Calu3 (cell line): Measurements from ENCODE around the gene JAKMIP3. TPM values are rescaled to one million over a fixed set of nuclear protein-coding genes. Genes with fewer than 3 reads are reported as not detected.

Source experiments
- BruUV-seq: library from RNA; stranded (reverse); fragments of 400-500 nt; replicated peaks from 2 replicates; lab custom pipeline; 2021; lab: Mats Ljungman, UMichigan
- CTCF ChIA-PET: fragments of 300-600 bp; sonication (Branson Sonifier 250); formaldehyde crosslinking; loops from one replicate; lab custom pipeline; 2022; ENCODE audit warnings: antibody characterized with exemption; lab: Charles Lee
- DNase-seq: peaks from one replicate; pipeline ENCODE4 v3.0.0; 2022
- H3K27ac Mint-ChIP-seq: one replicate; pipeline ENCODE4 v1.8.0; 2022; ENCODE audit warnings: mixed read lengths; ENCODE audit not compliant: unreplicated experiment
- H3K27me3 Mint-ChIP-seq: one replicate; pipeline ENCODE4 v1.8.0; 2022; ENCODE audit warnings: mixed read lengths; ENCODE audit not compliant: unreplicated experiment
- H3K36me3 Mint-ChIP-seq: one replicate; pipeline ENCODE4 v1.8.0; 2022; ENCODE audit warnings: mild to moderate bottlenecking, moderate library complexity, mixed read lengths; ENCODE audit not compliant: insufficient read depth, unreplicated experiment
- H3K4me1 Mint-ChIP-seq: one replicate; pipeline ENCODE4 v1.8.0; 2022; ENCODE audit warnings: mild to moderate bottlenecking, low read depth, mixed read lengths; ENCODE audit not compliant: unreplicated experiment
- H3K4me3 Mint-ChIP-seq: one replicate; pipeline ENCODE4 v1.8.0; 2022; ENCODE audit warnings: mild to moderate bottlenecking, low read depth, moderate library complexity, mixed read lengths; ENCODE audit not compliant: unreplicated experiment
- H3K9me3 Mint-ChIP-seq: one replicate; pipeline ENCODE4 v1.8.0; 2022; ENCODE audit warnings: low read depth, mixed read lengths; ENCODE audit not compliant: unreplicated experiment
- intact Hi-C: fragments of 100-400 bp; cut with micrococcal nuclease; formaldehyde crosslinking; loops from one replicate; pipeline ENCODE4 v1.10.0; 2022; ENCODE audit not compliant: unreplicated experiment
- total RNA-seq: library from RNA; stranded (reverse); gene quantifications from 2 replicates; pipeline ENCODE4 v1.2.3, GENCODE V29; 2022
- TF ChIP-seq, protein P1 (sequence below): fragments of 200-600 bp; IDR thresholded peaks from one replicate; pipeline ENCODE4 v1.8.0; 2022; ENCODE audit warnings: antibody characterized with exemption; ENCODE audit not compliant: unreplicated experiment

Gene JAKMIP3
- total RNA-seq, 1 experiment from 2014 or later, result 0.05 TPM

DNA sequence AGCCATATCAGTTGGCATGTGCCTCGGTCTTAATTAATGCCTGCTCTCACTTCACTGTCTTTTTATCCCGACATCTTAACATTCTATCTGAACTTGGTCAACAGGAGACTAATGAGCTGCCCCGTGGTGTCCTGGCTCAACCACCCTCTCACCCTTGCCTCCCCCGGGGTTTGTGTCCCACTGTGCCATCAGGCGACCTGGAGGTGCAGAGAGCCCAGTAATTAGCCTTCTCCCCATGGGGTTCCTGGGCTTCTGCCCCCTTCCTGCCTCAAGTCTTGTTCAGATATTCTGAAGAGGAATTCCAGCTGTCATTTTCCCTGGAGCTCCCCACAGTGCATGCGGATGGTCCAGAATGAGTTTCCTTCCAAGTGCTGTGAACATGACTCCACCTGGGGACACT is 10.1 kb upstream of the JAKMIP3 start:
- H3K27ac Mint-ChIP-seq, result no peak overlapping the region
- no peak for DNase-seq
- CTCF ChIA-PET, result no interaction called here
- no peaks in the 10 kb centered on the region for H3K36me3 Mint-ChIP-seq
- no peak overlapping the region for H3K4me3 Mint-ChIP-seq
- intact Hi-C loops, result no loop called here
- TF ChIP-seq, protein P1, sequence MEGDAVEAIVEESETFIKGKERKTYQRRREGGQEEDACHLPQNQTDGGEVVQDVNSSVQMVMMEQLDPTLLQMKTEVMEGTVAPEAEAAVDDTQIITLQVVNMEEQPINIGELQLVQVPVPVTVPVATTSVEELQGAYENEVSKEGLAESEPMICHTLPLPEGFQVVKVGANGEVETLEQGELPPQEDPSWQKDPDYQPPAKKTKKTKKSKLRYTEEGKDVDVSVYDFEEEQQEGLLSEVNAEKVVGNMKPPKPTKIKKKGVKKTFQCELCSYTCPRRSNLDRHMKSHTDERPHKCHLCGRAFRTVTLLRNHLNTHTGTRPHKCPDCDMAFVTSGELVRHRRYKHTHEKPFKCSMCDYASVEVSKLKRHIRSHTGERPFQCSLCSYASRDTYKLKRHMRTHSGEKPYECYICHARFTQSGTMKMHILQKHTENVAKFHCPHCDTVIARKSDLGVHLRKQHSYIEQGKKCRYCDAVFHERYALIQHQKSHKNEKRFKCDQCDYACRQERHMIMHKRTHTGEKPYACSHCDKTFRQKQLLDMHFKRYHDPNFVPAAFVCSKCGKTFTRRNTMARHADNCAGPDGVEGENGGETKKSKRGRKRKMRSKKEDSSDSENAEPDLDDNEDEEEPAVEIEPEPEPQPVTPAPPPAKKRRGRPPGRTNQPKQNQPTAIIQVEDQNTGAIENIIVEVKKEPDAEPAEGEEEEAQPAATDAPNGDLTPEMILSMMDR, result no peak
- BruUV-seq, result no TSS peak
- H3K9me3 Mint-ChIP-seq, result peaks cover 2% of the 10 kb centered on the region
- no peaks in the 10 kb centered on the region for H3K4me1 Mint-ChIP-seq
- peaks cover 31% of the 10 kb centered on the region for H3K27me3 Mint-ChIP-seq

DNA sequence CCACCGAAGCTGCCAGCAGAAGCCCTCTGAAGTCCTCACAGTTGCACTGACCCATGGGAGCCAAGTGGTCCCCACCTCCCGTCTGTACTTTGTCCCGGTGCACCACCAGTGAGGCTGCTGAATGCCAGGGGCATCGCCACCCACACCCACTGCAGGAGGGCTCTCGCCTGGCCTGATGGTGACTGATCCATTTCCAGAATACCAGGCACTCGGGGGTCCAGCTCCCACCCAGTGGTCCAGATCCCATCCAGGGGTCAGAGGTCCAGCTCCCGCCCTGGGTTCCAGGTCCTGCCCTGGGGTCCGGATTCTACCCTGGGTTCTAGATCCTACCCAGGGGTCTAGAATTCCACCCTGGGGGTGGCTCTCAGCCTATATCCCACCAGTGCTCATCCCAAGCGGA is 9.1 kb upstream of the JAKMIP3 start:
- Mint-ChIP-seq H3K27me3 (peaks cover 42% of the 10 kb centered on the region), H3K9me3 (peaks cover 2% of the 10 kb centered on the region), H3K4me3 (no peak overlapping the region), H3K36me3 (no peaks in the 10 kb centered on the region), H3K27ac (no peak overlapping the region), H3K4me1 (no peaks in the 10 kb centered on the region)
- intact Hi-C loops, result no loop called here
- no peak for DNase-seq
- CTCF ChIA-PET, result no interaction called here
- BruUV-seq, result no TSS peak
- TF ChIP-seq, protein P1, result no peak

DNA sequence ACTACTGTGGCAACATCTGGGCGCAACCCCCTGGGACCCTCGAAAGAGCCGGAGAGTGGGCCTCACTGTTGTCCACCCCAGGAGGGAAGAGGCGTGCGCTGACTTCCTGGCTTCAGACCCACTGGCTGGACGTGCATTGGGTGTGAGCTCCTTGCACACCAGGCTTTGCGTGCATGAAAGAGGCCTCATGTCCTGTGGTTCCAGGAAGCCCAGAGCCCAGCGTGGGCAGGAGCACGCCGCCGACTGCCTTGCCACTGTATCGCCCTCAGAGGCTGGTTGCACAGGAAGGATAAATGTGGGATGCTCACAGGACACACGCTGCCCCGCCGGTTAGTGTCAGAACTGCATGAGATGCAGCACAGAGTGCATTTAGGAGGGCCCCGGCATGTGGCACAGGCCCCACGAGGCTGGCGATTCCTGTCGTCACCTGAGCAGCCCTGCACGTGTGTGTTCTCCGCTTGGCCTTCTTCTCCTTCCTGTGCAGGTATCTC is 8.5 kb upstream of the JAKMIP3 start:
- TF ChIP-seq, protein P1, result no peak
- no TSS peak for BruUV-seq
- Mint-ChIP-seq H3K4me3 (no peak overlapping the region), H3K36me3 (no peaks in the 10 kb centered on the region), H3K27ac (no peak overlapping the region), H3K9me3 (peaks cover 1% of the 10 kb centered on the region), H3K27me3 (peaks cover 48% of the 10 kb centered on the region), H3K4me1 (no peaks in the 10 kb centered on the region)
- intact Hi-C loops, result no loop called here
- no peak for DNase-seq
- CTCF ChIA-PET, result no interaction called here

DNA sequence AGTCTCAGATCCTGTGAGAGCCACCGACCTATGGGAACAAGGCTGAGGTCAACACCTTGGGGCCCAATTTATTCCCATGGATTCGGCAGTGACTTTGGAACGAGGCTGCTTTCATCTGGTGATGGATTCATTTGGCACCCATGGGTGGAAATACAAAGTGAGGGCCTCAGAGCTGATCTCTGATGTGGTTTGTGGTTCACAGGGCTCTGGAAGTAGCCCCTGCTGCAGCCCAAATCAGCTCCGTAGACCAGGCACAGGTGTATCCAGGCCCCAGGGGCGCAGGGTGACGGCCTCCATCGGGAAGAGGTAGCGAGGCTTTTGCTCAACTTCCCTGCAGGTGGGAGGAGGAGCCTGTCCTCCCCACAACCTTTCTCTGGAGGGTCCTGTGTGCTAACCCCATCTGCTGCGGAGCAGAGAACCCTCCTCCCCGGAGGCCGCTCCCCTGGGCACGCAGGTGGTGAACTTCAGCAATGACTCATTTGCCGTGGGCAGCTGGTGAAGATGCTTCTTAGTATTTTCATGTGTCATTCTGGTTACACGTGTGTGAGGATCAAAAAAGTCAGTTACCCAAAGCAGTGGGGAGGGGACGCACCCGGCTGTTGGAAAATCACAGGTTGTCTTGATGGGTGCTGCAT is 7.5 kb upstream of the JAKMIP3 start:
- no peak overlapping the region for H3K27ac Mint-ChIP-seq
- H3K9me3 Mint-ChIP-seq, result no peaks in the 10 kb centered on the region
- intact Hi-C loops, result no loop called here
- CTCF ChIA-PET, result no interaction called here
- BruUV-seq, result no TSS peak
- no peak for DNase-seq
- H3K27me3 Mint-ChIP-seq, result peaks cover 58% of the 10 kb centered on the region
- H3K36me3 Mint-ChIP-seq, result no peaks in the 10 kb centered on the region
- H3K4me3 Mint-ChIP-seq, result no peak overlapping the region
- H3K4me1 Mint-ChIP-seq, result no peaks in the 10 kb centered on the region
- TF ChIP-seq, protein P1, result no peak
